SIG-M5 (cell line): ENCODE data around the gene FRMD4A.

ENCODE experiments used
- DNase-seq: peaks from one replicate; lab custom pipeline; 2025; lab: John Stamatoyannopoulos, UW

Gene FRMD4A

DNA sequence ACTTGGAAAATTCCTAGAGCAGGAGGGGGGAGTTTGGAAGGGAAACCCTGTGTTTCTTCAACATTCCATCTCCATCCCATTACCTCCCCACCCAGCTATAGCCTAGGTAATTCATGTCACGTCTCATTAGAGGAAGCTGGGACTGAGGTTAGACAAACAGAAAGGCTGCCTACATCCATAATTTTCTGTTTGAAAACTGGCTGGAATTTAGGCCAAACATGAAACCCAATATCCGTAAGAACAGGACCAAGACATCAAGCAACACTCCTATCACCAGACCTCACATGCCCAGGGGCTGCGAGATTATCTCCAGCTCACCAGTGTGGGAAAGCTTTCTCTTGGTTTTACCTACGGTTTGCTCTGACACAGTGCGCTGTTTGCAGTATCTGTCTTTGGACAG is 316.3 kb downstream of the FRMD4A start:
- DNase-seq, result no peak

DNA sequence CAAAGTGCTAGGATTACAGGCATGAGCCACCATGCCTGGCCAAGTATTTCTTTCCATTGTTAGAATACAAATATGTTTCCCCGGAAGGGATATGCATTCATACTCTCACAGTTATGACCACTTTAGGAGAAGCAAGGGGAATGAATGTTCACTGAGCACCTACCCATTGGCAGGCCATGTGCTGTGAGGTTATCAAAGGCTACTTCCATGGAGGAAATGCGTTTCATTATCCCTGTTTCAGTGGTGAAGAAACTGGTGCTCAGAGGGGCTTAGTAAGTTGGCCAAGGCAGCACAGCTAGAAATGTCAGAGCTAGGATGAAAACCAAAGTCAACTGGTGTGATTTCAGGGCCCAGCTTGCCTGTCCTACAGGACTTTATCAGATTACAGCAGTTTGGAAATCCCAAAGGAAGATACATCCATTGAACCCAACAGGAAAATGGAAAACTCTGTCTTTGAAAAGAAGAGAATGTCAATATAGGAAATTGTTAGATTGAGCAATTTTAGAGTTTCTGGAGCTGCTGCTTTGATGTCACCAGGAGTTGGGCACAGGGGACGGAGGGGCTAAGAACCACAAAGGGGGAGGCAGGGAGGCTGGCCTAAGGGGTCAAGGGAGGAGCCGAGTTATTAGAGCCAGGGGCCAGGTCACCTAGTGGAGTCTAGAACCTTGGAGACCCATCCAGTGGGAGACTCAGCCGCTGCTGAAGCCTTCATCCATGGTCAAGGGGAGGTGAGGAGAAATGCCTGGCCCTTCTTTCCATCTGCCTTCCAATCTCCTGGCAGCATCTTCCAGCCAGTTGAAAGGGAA is 319.8 kb downstream of the FRMD4A start:
- DNase-seq, result no peak

DNA sequence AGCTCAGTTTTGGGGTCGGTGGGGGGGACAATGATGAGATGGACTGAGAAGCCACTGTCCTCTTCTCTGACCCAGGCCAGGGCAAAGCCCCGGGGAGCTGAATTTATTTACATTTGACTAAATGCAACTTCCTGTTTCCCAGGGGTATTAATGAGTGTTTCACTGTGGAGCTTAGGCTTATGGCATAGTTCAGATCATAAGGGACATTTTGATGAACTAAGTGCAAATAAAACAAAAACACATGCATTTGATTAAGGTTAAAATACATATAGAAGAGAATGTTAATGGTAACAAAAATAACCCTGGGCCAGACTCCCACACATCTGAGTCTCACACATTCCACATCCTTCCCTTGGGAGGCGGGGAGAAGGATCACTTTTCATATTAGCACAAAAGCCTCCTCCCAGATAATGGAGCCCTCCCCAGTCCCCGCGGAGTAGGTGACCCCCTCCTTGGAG is 320.6 kb downstream of the FRMD4A start:
- DNase-seq, result no peak

DNA sequence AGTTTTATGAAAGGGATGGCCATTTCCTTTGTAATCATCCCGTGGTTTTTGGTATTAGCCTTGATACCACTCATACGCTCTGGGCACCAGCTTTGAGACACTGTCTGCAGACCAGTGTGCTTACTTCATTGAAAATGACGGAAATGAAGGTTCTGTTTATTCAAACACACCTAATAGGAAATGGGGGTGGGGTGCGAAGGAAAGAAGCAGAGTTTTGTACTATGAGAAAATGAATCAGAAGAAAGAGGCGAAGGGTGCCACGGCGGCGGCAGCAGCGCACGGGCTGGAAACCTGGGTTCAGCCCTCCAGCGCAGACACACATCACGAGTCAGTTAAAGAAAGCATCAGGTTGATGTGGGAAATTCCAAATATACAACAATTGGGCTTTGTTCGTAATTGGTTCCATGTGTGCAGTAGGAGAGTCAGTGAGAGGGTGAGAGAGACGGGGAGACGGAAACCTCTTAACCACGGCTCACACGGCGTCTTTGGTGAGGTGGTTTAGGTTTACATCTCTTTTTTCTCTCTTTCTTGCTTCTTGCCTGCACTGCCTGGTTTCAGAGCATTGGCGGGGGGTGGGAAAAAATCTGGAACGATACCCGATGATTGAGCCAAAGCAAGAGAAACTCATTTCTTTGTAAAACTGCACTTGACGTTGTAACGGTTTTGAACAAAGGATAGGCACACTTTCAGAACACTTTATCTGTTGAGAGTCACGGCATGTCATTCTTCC is 321.2 kb downstream of the FRMD4A start:
- no peak for DNase-seq

DNA sequence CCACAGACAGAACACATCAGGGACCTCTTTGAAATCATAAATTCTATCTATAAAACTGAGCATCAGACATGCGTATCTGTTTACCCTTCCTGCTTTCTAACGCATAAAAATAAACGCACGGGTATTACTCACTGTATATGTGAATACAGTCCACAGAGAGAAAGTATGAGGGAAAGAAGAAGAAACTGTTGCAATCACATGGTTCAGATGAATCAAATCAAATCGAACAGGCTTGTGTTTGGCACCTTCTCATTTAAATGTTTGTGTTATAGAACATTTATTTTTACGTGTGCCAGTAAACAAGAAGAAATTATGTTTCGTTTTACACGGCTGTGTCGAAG is 322.0 kb downstream of the FRMD4A start:
- no peak for DNase-seq

DNA sequence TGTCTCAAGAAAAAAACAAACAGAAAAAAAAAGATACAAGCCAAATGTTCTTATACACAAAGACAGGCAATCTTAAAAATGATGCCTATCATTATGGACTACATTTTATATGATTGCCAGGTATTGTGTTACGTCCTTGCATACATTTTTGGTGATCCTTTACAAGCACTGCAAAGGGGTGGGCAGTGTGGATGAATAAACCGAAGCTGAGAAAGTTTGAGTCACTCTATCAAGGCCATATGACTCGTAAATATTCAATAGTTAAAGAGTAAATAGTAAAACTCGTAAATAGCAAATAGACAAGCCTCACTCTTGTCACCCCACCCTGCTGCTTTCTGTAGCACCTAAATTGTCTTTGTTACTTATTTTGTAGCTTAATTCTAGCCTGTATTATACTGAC is 326.2 kb downstream of the FRMD4A start:
- no peak for DNase-seq

DNA sequence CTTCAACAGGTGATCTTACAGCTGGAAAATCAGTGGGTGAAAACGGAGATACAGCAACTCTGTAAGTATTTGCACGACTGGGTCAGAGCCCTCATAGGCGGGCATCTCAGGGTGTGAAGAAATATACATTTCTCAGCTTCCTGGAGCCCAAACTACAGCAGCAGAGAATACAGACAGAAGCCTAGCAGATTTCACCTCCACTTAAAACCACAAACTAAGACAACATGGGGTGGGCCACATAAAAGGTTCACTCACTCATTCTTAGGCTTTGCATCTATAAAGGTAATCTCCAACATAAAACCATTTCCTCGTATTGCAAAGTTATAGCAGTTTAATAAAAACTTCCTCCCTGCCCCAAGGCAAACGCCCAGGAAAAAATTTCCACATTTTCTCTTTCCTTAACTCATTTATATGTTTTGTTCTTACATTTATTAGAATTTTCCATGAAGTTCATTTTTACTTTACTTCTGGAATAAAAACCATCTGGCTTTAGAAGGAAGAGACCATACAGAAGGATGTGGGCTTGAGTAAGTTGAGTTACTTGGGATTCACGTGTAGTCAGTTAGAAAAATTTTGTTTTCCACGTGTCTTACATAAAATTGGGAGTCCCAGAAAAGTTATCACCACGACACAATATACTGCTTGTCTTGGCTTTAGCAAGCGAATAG is 327.1 kb downstream of the FRMD4A start:
- no peak for DNase-seq

DNA sequence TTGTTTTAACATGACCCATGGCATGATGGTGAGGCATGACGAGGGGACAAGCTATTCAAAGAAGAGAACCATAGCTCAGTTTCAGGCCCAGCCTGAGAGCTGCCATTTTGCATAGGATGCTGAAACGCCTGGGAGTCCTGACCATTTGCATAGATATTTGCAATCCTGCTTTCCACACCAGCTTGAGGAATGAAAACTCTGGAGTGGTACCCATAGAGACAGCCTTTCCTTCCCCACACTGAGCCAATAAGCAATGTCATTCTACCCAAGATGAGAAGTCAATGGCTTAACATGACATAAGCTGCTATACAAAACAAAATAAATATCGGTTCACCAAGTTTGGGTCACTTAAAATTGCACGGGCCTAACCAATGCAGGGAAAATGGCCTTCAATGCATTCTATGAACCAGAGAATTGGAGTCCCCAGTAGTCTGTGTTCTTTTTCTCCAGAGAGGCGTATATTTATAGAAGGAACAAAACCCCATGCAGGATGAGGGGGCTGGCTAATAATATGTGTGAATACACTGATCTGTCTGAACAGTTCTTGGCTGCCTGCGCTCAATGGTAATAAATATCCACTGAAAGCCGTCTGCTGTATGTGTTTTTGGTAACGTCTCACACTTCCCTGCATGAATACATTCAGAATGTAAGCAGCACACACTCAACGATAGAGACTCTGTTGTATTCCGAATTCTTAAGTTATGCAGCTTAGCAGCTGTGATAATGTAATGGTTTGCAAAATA is 329.3 kb downstream of the FRMD4A start:
- no peak for DNase-seq

DNA sequence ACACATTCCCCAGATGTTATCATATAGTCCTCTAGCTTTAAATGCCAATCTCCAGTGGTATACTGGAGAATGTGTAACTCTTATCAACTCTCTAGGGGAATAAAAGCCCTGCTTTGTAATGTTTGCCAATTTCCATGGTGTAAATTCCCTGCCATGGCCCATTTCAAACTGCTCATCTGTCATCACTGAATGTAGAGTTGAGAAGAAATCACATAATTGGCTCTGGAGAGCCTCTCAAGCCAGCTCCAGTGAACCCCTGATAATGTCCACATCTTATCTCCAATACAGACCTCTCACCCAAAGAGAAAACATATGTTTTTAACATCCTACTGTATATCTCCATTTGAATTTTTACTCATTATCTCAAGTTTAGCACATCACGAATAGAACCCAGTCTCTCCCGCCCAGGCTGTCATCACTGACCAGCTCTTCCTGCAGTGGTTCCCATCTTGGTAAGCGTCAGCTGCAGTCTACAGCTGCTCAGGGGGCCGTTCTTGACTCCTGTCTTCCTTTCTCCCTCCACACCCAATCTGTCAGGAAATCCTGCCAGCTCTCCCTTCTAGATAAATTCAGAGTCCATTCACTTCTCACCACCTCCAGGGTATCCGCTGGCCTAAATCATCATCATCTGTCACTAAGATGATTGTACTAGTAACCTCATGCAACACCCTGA is 332.4 kb downstream of the FRMD4A start:
- DNase-seq, result no peak

DNA sequence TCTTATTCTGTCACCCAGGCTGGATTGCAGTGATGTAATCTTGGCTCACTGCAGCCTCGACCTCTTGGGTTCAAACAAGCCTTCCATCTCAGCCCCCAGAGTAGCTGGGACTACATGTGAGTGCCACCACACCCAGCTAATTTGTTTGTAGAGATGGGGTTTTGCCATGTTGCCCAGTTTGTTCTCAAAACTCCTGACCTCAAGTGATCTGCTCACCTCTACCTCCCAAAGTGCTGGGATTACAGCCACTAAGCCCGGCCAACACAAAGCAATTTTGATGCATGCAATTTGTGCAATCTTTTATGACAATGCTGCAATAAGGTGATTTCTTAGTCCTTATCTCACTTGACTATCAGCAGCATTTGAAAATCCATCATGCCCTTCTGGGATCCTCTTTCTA is 333.1 kb downstream of the FRMD4A start:
- DNase-seq, result no peak

DNA sequence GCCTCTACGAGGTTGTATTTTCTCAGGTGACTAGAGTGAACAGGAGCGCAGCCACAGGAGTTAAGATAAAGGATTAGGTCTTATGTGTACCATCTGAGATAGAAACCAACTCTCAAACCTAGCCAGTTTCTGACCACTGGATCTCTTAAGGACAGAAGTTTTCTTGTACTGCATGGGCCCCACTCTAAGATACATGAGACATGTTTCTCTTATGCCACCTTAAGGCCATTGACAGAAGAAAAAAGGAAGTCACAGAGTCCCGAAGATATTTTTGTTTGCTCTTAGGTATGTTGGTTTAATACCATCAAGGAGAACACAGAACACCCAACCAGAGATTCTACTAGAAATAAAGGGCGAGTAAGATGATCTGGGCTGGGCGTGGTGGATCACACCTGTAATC is 335.8 kb downstream of the FRMD4A start:
- DNase-seq, result no peak

DNA sequence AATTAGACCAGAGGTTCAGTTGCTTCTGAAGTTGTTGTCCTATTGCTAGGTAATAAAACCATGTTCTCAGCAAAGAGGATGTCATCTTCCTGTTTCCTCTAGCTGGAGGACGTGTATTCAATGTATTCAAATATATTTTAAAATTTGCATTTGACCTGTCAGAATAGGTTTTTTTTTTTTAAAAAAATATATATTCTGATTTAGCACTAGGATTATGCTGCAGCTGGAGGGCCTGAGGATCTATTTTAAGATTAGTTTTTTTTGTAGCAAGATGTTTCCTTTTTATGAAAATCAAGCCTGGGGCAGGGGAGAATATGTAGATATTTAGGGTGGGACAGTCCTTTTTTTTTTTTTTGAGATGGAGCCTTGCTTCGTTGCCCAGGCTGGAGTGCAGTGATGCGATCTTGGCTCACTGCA is 337.0 kb downstream of the FRMD4A start:
- DNase-seq, result no peak

DNA sequence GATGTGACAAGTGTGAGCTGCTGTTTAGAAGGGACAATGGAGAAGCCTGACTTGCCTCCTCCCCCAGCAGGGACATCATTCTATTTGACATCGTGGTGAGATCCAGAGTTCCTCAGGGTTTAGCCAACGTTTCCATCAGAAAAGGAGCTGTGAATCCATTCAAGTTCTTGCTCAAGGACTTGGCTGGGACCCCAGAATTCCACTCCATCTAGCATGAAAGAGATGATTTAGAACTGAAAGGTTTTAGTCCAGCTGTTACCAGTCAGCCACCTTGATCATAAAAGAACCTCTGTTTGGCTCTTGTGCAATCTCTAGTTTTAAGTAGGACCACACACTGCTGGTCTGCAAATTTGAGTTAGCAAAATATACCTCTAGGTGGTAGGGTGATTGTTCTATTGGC is 337.6 kb downstream of the FRMD4A start:
- DNase-seq, result no peak

DNA sequence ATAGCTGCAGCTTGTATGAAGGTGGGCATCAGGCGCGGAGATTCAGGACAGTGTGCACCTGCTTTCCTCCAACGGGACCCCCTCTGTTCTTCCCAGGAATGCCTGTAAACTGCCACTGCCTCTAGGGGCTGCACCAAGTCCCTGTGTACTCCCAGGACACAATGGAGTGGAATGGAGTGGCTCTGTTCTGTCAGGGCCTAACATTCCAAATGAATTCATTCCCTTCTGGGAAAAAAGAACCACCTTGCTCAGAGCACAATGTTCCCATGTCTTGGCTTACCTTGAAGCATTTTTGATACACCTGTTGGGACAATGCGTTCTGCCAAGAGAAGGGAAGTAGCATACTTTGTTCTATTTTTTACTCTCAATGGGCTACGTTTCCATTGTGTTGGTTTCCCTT is 339.4 kb downstream of the FRMD4A start:
- DNase-seq, result no peak

DNA sequence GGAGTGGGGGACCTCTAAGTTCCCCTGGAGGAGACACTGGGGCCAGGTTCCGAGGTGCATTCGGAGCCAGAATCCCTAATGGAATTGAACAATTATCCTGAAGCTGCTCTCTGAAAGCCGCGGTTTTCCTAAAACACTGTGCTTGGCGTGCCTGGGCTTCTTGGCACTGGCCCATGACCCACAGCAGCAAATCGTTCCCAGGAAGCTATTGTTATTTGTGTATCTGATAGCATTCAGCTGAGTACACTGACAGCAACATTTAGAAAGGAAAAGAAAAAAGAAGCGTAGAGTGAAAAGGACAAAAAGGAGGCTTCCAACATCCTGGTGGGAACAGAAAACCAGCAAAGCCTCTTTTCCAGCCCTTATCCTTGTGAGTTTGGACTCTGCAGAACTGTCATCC is 339.8 kb downstream of the FRMD4A start:
- DNase-seq, result no peak

DNA sequence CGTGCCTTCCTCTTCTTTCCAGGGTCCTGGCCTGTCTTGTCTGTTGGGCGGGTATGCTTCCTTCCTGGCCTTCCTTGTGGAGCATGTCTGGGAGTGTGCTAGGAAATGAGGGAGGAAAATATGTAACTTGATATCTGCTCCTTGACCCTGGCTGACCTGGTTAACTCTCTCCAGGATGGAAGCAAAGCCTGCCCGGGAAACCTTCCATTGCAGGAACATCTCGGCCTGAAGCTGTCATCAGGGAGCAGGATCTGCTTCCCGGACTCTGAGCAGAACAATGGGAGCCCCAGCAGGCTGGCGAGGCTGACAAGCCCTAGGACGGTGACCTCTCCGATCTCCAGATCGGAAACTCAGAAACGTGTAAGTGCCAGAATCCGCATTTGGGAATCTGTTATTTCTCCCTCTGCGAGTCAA is 340.3 kb downstream of the FRMD4A start:
- DNase-seq, result no peak

DNA sequence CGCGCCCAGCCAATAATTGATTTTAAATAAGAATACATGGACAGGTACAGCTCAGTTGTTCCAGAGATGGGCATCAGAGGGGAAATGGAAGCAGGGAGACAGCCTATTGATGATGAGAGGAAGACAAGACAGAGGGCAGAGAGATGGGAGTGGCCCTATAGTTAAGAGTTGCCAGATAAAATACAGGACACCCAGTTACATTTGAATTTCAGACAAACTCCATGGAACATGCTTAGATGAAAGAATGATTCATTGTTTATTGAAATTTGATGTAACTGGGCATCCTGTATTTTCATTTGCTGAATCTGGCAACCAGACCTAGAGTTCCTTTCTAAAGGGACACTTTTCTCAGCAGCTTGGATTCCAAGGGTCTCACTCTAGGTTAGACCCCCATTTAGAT is 341.1 kb downstream of the FRMD4A start:
- DNase-seq, result no peak

DNA sequence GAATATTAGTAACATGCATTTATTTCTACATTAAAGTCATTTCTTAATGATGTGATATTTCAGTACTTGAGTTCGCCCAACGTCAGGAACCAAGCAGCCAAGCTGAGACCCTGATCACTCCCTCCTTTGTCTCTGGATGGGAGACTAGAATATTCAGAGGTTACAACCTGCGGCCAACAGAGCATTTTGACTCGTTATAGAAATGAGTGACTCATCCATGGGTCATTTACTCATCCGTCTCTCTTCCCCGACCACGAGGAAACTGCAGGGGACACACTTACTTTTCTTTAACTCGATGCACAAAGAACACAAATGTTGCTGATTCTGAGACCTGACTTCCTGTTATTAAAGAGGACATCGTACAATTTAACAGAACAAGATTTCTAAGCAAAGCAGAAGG is 343.3 kb downstream of the FRMD4A start:
- no peak for DNase-seq

DNA sequence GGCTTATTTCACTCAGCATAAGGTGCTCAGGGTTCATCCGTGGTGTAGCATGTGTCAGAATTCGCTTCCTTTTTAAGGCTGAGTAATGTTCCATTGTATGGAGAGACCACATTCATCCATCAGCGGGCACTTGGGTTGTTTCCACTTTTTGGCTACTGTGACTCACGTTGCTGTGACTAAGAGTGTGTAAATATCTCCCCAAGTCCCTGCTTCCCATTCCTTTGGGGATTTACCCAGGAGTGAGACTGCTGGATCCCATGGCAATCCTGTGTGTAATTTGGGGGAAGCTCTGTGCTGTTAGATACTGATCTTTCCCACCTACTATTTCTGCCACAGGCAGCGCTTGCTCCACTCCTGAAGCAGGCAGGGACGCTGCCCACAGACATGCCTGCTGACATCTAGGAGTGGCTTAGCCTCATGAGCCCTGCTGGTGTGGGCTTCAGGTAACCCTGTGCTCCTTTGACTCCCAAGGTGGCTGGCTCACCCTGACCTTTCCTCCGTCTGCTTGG is 346.0 kb downstream of the FRMD4A start:
- DNase-seq, result no peak

DNA sequence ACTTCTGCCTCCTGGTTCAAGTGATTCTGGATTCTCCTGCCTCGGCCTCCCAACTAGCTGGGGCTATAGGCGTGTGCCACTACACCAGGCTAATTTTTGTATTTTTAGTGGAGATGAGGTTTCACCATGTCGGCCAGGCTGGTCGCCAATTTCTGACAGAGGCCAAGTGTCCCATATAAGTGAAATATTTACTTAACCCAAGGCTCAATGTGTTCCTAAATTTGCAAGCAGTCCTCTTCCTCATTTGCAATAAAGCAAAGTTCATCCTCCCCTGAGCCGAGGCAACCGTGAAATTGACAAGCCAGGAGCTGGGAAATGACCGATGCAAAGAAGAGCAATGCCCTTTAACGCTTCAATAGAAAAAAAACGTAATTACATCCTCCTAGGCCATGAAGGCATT is 347.7 kb downstream of the FRMD4A start:
- no peak for DNase-seq

DNA sequence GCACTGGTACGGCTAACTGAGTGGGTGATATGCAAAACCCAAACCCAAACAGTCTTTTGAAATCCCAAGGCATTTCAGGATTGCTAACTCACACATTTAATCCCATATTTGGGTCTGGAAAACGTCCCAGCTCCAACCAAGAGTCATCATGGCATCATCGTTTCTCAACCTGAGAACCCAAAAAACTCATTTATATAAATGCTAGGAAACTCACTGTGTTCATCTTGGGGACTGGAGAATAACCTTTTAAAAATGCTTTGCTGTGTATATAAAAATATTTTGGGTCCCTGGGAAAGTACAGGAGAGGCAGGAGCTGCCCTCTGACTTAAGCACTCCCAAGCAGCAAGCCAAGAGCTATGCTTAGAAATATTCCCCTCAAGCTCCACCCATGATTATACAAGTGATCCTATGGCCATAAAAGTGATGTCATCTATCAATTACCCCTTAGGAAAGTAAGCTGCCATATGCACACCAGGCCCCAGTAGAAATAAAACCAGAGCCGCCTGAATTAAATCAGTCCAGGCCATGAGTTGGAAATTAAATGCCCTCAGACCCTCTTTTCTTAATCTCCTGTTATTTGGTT is 352.1 kb downstream of the FRMD4A start:
- no peak for DNase-seq
